Skeletal muscle cell (primary cell): Measurements from ENCODE around the gene FAM193B.

Source experiments
- DNase-seq: peaks from one replicate; pipeline ENCODE4 v3.0.0-alpha.2; 2010; ENCODE audit warnings: low read depth
- H3K4me3 ChIP-seq: 2 replicates; pipeline ENCODE4 v1.5.1; 2011; ENCODE audit warnings: low read depth, mild to moderate bottlenecking, control low read depth, low read length, moderate library complexity

The FAM193B gene

DNA sequence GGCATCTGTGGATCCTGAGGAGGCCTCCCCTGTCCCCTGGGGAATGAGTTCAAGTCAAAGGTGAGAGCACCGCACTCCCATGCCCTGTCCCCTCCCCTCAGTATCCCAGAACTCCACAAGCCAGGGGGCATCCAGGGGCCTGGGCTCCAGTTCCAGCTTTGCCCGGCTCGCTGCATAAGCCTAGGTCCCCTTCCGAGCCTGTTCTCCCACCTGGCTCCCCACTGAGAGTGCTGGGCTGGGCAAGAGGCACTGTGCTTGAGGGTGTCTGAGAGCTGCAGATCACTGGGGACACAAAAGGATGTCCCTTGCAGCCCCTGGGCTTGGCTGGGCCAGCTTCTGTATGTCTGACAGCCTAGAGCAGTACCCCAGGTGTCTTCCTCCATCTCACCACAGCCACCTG is 49.3 kb downstream of the FAM193B start:
- no peak overlapping the region for H3K4me3 ChIP-seq
- DNase-seq, result no peak

- no peak for DNase-seq
- H3K4me3 ChIP-seq, result no peak overlapping the region
Observed at GRCh38 chr5:177504086-177505056, 50.0 kb downstream of the FAM193B start.

- no peak overlapping the region for H3K4me3 ChIP-seq
- no peak for DNase-seq
Observed at GRCh38 chr5:177503351-177504085, 50.8 kb downstream of the FAM193B start.

GRCh38 chr5:177502886-177503285 is 51.5 kb downstream of the FAM193B start:
- no peak overlapping the region for H3K4me3 ChIP-seq
- no peak for DNase-seq

GRCh38 chr5:177501874-177502678 is 52.3 kb downstream of the FAM193B start:
- DNase-seq, result no peak
- H3K4me3 ChIP-seq, result no peak overlapping the region

DNA sequence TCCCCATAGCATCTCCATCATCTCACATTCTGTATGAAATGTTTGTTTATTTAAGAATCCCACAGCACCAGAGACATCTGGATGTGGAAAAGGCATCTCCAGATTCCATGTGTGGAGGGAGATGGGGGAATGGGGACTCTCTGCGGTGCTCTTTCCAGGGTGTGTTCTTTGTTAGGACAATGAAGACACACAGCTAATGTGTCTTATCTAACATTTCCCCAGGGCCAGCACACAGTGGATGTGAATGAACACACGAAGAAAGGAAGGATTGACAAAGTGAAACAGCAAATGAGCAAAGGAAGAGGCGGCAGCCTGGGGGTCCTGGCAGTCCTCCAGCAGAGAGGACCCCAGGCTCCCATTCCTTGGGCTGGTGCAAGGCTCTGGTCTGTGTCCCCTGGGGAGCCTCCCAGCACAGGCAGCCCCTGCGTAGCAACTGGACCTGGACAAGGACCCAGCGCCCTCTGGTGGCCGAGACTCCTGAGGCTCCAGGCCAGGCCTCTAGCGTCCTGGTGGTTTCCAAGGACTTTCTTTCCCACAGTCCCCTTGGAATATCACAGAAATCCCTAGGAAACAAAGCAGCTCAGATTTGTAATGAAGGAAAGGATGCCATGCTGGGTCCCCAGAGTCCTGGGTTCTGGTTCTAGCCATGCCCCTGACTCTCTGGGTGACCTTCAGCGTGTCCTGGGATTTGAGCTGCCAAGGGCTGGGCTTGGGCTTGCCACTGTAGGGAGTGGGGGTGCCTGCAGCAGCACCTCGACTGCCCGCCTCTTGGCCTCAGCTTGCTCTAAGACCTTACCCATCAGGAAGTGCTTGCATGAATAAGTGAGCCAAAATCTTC is 53.5 kb downstream of the FAM193B start:
- no peak overlapping the region for H3K4me3 ChIP-seq
- DNase-seq, result no peak

DNA sequence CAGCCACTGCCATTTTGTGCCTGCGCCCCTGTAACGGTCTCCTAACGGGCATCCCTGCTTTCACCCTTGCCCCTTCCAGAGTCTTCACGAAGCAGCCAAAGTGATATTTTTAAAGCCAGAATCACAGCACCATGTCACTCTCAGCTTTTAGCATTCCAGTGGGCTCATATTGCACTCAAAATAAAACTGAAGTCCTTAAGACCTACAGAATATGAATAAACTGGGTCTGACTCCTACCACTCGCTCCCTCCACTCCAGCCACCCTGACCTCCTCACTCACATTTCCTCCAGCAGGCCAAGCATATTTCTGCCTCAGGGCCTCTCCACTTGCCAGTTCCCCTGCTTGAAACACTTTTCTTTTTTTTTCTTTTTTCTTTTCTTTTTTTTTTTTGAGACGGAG is 54.5 kb downstream of the FAM193B start:
- H3K4me3 ChIP-seq, result no peak overlapping the region
- no peak for DNase-seq

DNA sequence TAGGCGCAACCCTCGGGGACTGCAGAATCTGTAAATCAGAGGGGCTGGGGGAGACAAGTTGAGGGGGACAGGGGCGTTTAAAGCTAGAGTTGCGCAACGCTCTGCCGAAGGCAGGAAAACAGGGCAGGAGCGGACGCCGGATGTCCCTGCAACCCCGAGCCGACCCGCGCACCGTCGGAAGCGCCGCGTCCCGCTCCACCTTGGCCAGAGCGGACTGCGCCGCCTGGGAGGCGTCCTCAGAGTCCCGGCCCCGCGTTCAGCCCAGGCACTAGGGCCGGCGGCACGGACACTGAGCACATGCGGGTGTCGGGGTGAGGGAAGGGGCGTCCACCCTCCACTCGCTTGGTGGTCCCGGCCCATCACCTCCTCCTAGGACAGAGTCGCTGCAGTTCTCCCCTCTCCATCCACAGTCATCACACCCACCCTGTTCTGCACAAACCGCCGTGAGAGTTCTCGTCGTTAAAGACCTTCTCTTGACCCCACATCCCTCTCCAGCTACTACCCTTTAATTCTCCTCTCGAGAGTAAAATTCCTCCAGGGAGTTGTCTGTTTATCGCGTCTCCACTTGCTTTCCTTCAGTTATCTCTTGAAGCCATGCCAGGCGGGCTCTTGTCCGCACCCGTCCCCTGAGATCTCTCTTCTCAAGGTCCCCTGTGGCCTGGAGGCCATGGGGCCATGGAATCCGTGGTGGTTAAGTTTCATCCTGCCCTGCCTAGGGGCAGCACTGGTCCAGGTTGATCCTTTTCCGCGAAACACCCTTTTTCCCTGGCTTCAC is 56.2 kb downstream of the FAM193B start:
- no peak for DNase-seq
- peak overlapping the region; percentile 80 for H3K4me3 ChIP-seq

DNA sequence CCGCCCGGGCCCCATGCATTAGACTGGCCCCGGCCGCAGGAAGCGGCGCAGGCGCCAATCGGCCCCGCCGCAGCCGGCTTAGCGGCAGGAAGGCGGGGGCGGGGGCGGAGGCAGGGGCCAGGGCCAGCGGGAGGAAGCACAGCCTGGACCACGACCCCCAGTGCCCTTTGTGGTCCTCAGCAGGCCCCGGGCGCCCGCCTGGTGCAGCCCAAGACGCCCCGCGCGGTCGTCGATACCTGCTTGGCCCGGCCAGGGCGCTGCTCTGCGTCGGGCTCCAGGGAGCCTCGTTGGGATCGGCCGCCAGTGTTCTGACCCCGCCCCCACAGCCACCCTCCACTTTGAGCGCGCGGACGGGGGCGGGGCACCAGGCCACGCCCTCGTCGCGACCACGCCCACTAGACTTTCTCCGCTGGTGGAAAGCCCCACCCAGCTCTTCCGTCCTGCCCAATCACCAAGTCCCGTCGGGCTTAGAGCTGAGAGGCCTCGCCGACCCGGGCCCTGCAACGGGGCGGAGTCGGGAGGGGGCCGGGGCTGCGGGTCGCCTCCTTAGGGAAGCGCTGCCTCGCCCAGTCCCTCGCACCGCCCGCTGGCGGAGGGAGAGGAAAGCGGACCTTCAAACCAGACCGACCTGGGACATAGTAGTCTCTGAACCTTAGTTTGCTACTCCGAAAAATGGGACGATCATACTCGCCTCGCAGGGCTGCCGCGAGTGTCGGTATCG is 56.9 kb downstream of the FAM193B start, which contains the start of gene PDLIM7:
Gene PDLIM7 (minus strand): TSS at position 313 of the 721 bp plus-strand sequence. CDS start 1,092 bp downstream, outside the sequence.
- DNase-seq, result peak; percentile 89
- H3K4me3 ChIP-seq, result peak within 1 kb of the TSS; percentile 80

DNA sequence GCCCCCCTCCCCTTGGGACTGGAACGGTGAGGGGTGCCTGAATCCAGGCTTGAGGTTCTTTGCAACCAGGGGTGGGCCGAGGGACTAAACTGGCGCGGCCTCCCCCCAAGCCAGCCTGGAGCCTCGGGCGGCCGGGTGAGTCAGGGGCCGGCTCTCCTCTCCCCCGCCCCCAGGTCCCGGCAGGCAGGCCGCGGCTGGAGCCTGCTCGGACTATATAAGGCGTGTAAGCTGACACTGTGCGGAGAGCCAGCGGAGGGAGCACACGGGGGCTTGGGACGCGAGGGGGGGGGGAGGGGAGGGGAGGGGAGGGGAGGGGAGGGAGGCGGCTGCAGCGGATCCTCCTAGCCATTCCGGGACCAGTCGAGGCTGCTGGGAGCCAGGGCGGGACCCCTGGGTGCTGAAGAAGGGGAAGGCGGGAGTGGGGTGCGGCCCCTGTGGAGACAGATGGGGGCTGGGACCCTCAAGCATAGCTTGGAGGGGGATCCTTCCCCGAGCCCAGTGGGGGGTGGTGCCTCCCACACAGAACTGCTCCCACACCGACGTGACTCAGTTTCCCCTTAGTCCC is 57.6 kb downstream of the FAM193B start:
- DNase-seq, result peak; percentile 91
- peak overlapping the region; percentile 80 for H3K4me3 ChIP-seq

- DNase-seq, result no peak
- peak overlapping the region; percentile 80 for H3K4me3 ChIP-seq
Observed at GRCh38 chr5:177496070-177496726, 58.2 kb downstream of the FAM193B start.

GRCh38 chr5:177495243-177496060 is 58.9 kb downstream of the FAM193B start:
- peak; percentile 77 for DNase-seq
- peak overlapping the region; percentile 80 for H3K4me3 ChIP-seq

GRCh38 chr5:177494346-177495195 is 59.8 kb downstream of the FAM193B start:
- DNase-seq, result peak; percentile 81
- H3K4me3 ChIP-seq, result peak overlapping the region; percentile 80

DNA sequence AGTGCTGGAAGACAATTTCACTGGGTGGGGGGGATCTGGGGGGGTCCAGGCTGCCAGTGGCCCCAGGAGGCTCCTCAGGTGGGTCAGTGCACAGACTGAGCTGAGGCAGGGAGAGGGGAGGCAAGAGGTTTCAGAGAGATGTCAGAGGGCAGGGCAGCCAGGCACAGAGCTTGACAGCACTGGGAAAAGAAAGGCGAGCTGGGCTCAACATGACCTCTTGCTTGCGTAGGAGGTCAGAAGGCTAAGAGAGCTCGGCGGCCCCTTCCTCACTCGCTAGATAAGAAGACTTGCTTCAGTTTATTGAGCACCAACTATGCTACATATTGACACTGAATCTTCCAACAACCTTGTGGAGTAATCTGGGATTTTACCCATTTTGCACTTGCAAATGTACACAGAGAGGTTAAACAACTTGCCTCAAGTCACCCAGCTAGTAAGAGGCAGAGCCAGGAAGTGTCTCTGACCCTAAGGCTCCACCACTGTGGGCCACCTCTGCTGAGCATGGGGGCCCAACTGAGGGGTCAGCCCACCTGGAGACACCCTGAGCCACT is 60.5 kb downstream of the FAM193B start:
- DNase-seq, result no peak
- H3K4me3 ChIP-seq, result peak overlapping the region; percentile 21

DNA sequence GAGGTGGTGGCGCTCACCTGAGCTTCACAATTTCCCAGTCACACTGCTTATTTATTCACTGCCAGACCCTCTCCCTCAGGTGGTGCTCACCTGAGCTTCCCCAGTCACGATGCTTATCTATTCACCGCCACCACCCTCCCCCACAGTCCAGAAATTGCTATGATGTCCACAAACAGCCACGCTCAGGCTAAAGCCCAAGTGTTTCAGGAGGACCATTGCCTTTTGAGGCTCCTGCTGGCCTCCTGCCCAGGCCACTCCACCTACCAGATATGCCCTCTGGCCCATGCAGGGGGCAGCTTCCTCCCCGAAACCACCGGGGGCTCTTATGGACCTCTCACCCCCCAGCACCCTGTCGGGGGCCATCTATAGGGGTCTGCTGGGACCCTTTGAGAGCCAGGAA is 61.5 kb downstream of the FAM193B start:
- DNase-seq, result no peak
- H3K4me3 ChIP-seq, result no peak overlapping the region
